Measurements from ENCODE around the gene INSR.
"Not testable (repeated sequence)": the region's sequence is repeated elsewhere in the genome, so short reads cannot be mapped to it uniquely, and the experiment has no call there.

Gene INSR

GRCh38 chr19:7238051-7238450 lies 56.2 kb downstream of the INSR start:
- TF ChIP-seq, protein P1, sequence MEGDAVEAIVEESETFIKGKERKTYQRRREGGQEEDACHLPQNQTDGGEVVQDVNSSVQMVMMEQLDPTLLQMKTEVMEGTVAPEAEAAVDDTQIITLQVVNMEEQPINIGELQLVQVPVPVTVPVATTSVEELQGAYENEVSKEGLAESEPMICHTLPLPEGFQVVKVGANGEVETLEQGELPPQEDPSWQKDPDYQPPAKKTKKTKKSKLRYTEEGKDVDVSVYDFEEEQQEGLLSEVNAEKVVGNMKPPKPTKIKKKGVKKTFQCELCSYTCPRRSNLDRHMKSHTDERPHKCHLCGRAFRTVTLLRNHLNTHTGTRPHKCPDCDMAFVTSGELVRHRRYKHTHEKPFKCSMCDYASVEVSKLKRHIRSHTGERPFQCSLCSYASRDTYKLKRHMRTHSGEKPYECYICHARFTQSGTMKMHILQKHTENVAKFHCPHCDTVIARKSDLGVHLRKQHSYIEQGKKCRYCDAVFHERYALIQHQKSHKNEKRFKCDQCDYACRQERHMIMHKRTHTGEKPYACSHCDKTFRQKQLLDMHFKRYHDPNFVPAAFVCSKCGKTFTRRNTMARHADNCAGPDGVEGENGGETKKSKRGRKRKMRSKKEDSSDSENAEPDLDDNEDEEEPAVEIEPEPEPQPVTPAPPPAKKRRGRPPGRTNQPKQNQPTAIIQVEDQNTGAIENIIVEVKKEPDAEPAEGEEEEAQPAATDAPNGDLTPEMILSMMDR (IDR thresholded peaks at IDR 0.05; ENCODE audit: insufficient read depth, low read length, missing control alignments) = no peak
- ChIA-PET POLR2A (no interaction called here), CTCF (no interaction called here)
- no peak overlapping the region for H3K4me3 ChIP-seq (ENCODE audit: low read depth, low read length)
- no peak for DNase-seq (ENCODE audit: low read depth, low spot score)

DNA sequence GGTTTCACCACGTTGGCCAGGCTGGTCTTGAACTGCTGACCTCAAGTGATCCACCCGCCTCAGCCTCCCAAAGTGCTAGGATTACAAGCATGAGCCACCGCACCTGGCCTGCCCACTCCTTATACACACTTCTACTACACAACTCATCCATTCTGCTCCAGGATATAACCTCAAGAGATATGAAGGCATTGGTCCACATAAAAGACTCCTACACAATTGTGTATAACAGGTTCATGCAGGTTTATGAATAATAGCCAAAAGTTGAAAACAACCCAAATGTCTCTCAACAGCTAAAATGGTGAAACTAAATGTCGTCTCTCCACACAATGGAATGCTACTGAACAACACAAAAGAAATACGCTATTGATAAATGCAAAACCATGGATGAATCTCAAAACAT lies 58.1 kb downstream of the INSR start:
- ChIA-PET POLR2A (no interaction called here), CTCF (interaction anchor here (0.8 kb wide), 1 partner anchor 9 kb away, joined by 3 read pairs; no protein-coding TSS in a partner anchor)
- no peak overlapping the region for H3K4me3 ChIP-seq (ENCODE audit: low read depth, low read length)
- DNase-seq (ENCODE audit: low read depth, low spot score) = no peak
- TF ChIP-seq, protein P1 (IDR thresholded peaks at IDR 0.05; ENCODE audit: insufficient read depth, low read length, missing control alignments) = no peak

DNA sequence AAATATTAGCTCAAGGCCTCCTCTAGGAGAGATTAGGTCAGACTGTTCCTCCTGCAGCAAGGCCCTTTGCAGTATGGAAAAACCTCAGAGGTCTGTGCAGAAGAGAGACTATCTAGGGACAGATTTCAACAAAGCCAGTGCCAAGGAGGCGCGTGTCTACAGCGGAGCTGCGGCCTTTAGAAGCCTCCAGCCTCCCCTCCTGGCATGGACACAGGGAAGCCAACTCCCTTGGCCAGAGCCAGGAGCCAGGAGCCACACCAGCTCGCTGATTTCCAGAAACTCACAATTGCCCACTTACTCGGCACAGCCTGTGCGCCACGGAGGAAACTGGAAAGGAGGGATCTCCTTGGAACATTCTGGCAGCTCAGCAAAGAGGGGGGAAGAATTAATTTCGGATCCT lies 63.4 kb downstream of the INSR start:
- TF ChIP-seq, protein P1 (IDR thresholded peaks at IDR 0.05; ENCODE audit: insufficient read depth, low read length, missing control alignments) = no peak
- DNase-seq (ENCODE audit: low read depth, low spot score) = no peak
- POLR2A ChIA-PET = no interaction called here
- no peak overlapping the region for H3K4me3 ChIP-seq (ENCODE audit: low read depth, low read length)
- CTCF ChIA-PET = interaction anchor here (0.9 kb wide), 1 partner anchor 82 kb away, joined by 3 read pairs; no protein-coding TSS in a partner anchor

- TF ChIP-seq, protein P1 (IDR thresholded peaks at IDR 0.05; ENCODE audit: insufficient read depth, low read length, missing control alignments) = no peak
- no peak overlapping the region for H3K4me3 ChIP-seq (ENCODE audit: low read depth, low read length)
- POLR2A ChIA-PET = no interaction called here
- no peak for DNase-seq (ENCODE audit: low read depth, low spot score)
- CTCF ChIA-PET = no interaction called here
Observed at GRCh38 chr19:7229735-7230134, 64.5 kb downstream of the INSR start.

DNA sequence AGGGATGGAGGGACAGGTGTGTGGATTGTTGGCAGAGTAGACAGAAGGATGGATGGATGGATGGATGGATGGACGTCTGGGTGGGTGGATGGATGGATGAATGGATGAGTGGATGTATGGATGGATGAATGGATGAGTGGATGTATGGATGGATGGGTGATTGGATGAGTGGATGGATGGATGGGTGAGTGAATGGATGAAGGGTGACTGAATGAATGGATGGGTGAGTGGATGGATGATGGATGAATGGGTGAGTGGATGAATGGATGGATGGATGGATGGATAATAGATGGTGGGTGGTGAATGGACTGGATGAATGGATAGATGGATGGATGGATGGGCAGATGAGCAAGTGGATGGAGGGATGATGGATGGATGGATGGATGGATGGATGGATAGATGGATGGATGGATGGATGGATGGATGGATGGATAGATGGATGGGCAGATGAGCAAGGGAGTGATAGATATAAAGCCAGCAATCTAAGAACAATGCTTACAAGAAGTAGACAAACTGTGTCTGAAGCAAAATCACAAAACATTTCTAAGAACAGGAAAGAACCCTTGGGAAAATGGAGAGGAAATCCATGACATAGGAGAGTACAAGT lies 65.2 kb downstream of the INSR start:
- POLR2A ChIA-PET = no interaction called here
- TF ChIP-seq, protein P1 (IDR thresholded peaks at IDR 0.05; ENCODE audit: insufficient read depth, low read length, missing control alignments) = no peak
- CTCF ChIA-PET = no interaction called here
- DNase-seq (ENCODE audit: low read depth, low spot score) = no peak
- no peak overlapping the region for H3K4me3 ChIP-seq (ENCODE audit: low read depth, low read length)

- ChIA-PET CTCF (no interaction called here), POLR2A (no interaction called here)
- H3K4me3 ChIP-seq (ENCODE audit: low read depth, low read length) = no peak overlapping the region
- DNase-seq (ENCODE audit: low read depth, low spot score) = no peak
- TF ChIP-seq, protein P1 (IDR thresholded peaks at IDR 0.05; ENCODE audit: insufficient read depth, low read length, missing control alignments) = no peak
Observed at GRCh38 chr19:7227735-7228134, 66.5 kb downstream of the INSR start.

GRCh38 chr19:7227149-7227548 lies 67.1 kb downstream of the INSR start:
- DNase-seq (ENCODE audit: low read depth, low spot score); H3K4me3 ChIP-seq (ENCODE audit: low read depth, low read length); POLR2A ChIA-PET: not testable (repeated sequence)
- CTCF ChIA-PET = interaction anchor here (1.1 kb wide), 1 partner anchor 61 kb away, joined by 4 read pairs; no protein-coding TSS in a partner anchor

Data from AG04449 (cell line).